ENCODE measurements around the gene ATP9A.

DNA sequence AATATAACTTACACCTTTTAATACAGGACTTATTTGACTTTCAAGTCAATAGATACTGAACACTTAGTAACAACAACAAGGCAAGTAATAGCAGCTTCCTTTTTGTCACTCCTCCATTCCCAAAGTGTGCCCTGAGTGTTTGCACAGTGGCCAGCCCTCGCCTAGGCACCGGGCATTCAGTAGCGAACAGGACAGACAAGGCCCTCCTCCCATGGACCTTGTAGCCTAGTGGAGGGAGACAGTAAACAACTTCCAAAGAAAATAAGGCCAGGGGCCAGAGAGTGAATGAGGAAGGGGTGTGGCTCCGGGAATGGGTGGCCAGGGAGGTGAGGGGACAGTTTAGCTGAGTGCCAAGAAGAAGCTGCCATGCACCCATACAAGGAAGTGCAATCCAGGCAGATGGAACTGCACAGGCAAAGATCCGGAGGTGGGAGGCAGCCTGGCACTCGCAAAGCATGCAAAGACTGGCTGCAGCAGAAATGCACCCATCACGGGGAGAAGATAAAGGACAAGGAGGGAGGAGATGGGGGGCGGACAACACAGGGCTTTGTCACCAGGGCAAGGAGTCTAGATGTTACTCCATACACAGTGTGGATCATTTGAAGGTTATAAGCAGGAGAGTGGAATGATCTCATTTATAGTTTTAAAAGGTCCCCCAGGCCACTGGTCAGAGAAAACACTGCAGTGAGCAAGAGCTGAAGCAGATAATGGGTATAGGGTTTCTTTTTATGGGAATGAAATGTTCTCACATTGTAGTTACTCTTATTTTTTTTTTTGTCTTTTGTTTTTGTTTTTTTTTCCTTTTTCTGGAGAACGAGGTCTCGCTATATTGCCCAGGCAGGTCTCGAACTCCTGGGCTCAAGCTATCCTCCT, 32.2 kb downstream of the ATP9A start:
- TF ChIP-seq CTCF (conservative IDR thresholded peaks at IDR 0.05; ENCODE audit: low read depth, low read length) (no peak), EZH2phosphoT487 (IDR thresholded peaks at IDR 0.05; ENCODE audit: borderline replicate concordance, low read length) (no peak), EZH2 (IDR thresholded peaks at IDR 0.05; ENCODE audit: low read length, unreplicated experiment) (no peak)

Measured in PC-3 (cell line).